Prostate gland (tissue), 2 donors: ENCODE data around the gene CEACAM6.

ENCODE experiments used
- POLR2A ChIP-seq: fragments of 450-650 bp; IDR thresholded peaks from one replicate; pipeline ENCODE4 v1.6.1; 2016; ENCODE audit warnings: antibody characterized with exemption, mild to moderate bottlenecking
- TF ChIP-seq, protein P1 (sequence below), 4 experiments: fragments of 200-600 bp in 2 of 4; fragments of 450-650 bp in 2 of 4; sonication (generic) in 2 of 4; IDR thresholded peaks; 1 replicate in 3 of 4; 2 replicates in 1 of 4; pipeline ENCODE4 v1.5.1; 2016 to 2019; ENCODE audit warnings: antibody characterized with exemption in 4 of 4, mild to moderate bottlenecking in 2 of 4, moderate library complexity in 2 of 4

DNA sequence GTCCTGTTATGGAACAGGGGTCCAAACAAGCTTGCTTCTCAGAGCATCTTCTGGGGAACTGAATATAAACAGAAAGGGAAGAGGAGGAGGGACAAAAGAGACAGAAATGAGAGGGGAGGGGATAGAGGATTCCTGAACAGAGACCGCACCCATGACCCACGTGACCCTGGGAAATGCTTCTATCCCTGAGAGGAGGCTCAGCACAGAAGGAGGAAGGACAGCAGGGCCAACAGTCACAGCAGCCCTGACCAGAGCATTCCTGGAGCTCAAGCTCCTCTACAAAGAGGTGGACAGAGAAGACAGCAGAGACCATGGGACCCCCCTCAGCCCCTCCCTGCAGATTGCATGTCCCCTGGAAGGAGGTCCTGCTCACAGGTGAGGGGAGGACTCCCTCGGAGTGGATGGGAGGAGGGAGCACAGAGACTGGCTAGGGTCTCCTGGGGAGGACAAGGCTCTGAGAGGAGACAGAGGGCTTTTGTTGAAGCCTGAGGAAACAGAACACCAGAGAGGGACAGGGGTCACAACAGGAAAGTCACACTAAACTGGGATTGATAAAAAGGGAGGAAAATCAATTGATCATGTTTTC lies at the start of gene CEACAM6:
- TF ChIP-seq, protein P1, sequence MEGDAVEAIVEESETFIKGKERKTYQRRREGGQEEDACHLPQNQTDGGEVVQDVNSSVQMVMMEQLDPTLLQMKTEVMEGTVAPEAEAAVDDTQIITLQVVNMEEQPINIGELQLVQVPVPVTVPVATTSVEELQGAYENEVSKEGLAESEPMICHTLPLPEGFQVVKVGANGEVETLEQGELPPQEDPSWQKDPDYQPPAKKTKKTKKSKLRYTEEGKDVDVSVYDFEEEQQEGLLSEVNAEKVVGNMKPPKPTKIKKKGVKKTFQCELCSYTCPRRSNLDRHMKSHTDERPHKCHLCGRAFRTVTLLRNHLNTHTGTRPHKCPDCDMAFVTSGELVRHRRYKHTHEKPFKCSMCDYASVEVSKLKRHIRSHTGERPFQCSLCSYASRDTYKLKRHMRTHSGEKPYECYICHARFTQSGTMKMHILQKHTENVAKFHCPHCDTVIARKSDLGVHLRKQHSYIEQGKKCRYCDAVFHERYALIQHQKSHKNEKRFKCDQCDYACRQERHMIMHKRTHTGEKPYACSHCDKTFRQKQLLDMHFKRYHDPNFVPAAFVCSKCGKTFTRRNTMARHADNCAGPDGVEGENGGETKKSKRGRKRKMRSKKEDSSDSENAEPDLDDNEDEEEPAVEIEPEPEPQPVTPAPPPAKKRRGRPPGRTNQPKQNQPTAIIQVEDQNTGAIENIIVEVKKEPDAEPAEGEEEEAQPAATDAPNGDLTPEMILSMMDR (IDR thresholded peaks at IDR 0.05), result no peak
- TF ChIP-seq POLR2A, result no peak
